Caco-2 (cell line): ENCODE data around the gene NANP. TPM values are rescaled to one million over a fixed set of nuclear protein-coding genes. Genes with fewer than 3 reads are reported as not detected.
A peak's percentile ranks its signal among the peaks of the same experiment; 100 is the strongest.

Source experiments
- BruUV-seq: library from RNA; stranded (reverse); fragments of 400-500 nt; replicated peaks from 2 replicates; lab custom pipeline; 2021; lab: Mats Ljungman, UMichigan
- CTCF ChIA-PET: fragments of 300-600 bp; sonication (Branson Sonifier 250); formaldehyde crosslinking; loops from one replicate; lab custom pipeline; 2022; ENCODE audit warnings: antibody characterized with exemption; lab: Charles Lee
- POLR2A ChIA-PET: fragments of 300-600 bp; sonication (Branson Sonifier 250); formaldehyde crosslinking; loops from one replicate; lab custom pipeline; 2022; ENCODE audit warnings: antibody characterized with exemption; lab: Charles Lee
- DNase-seq, 2 experiments: peaks; one replicate each; pipeline versions ENCODE4 v3.0.0 to v3.0.0-alpha.2; 2020 to 2022
- H3K27me3 ChIP-seq: replicated peaks from 2 replicates; pipeline ENCODE4 v1.6.0; 2011; ENCODE audit warnings: low read length; ENCODE audit not compliant: control insufficient read depth, insufficient read depth
- H3K36me3 ChIP-seq: 2 replicates; pipeline ENCODE4 v1.5.1; 2011; ENCODE audit warnings: low read length; ENCODE audit not compliant: control insufficient read depth, insufficient read depth
- H3K4me1 ChIP-seq: fragments of 250-450 bp; sonication (Bioruptor Pico); 2 replicates; pipeline ENCODE4 v1.5.1; 2020; ENCODE audit warnings: mild to moderate bottlenecking
- H3K4me3 ChIP-seq: 2 replicates; pipeline ENCODE4 v1.5.1; 2011; ENCODE audit warnings: low read depth, mild to moderate bottlenecking, control low read depth, low read length
- H3K9me3 ChIP-seq: fragments of 250-450 bp; sonication (Bioruptor Pico); 2 replicates; pipeline ENCODE4 v1.5.1; 2020; ENCODE audit warnings: mild to moderate bottlenecking, moderate library complexity
- H3K27ac Mint-ChIP-seq: one replicate; pipeline ENCODE4 v1.8.0; 2022; ENCODE audit warnings: mixed read lengths; ENCODE audit not compliant: unreplicated experiment
- H3K27me3 Mint-ChIP-seq: one replicate; pipeline ENCODE4 v1.8.0; 2022; ENCODE audit warnings: mixed read lengths; ENCODE audit not compliant: insufficient read depth, unreplicated experiment
- H3K36me3 Mint-ChIP-seq: one replicate; pipeline ENCODE4 v1.8.0; 2022; ENCODE audit warnings: mild to moderate bottlenecking, mixed read lengths; ENCODE audit not compliant: insufficient read depth, unreplicated experiment
- H3K4me1 Mint-ChIP-seq: one replicate; pipeline ENCODE4 v1.8.0; 2022; ENCODE audit warnings: low read depth, mixed read lengths; ENCODE audit not compliant: unreplicated experiment
- H3K4me3 Mint-ChIP-seq: one replicate; pipeline ENCODE4 v1.8.0; 2022; ENCODE audit warnings: mild to moderate bottlenecking, moderate library complexity, mixed read lengths; ENCODE audit not compliant: unreplicated experiment
- H3K9me3 Mint-ChIP-seq: one replicate; pipeline ENCODE4 v1.8.0; 2022; ENCODE audit warnings: mixed read lengths; ENCODE audit not compliant: unreplicated experiment
- intact Hi-C: fragments of 100-400 bp; cut with micrococcal nuclease; formaldehyde crosslinking; loops from one replicate; pipeline ENCODE4 v1.10.0; 2022; ENCODE audit not compliant: unreplicated experiment
- total RNA-seq: library from RNA; stranded (reverse); gene quantifications from 2 replicates; pipeline ENCODE4 v1.2.3, GENCODE V29; 2022
- TF ChIP-seq, protein P1 (sequence below), 2 experiments: fragments of 200-600 bp in 1 of 2; IDR thresholded peaks; 1 replicate in 1 of 2; 2 replicates in 1 of 2; pipeline versions ENCODE4 v1.5.1 to v1.8.0; 2011 to 2022; ENCODE audit warnings: antibody characterized with exemption in 1 of 2, control low read depth in 1 of 2, inconsistent platforms in 1 of 2, low read depth in 1 of 2, low read length in 1 of 2, mild to moderate bottlenecking in 1 of 2, moderate library complexity in 1 of 2; ENCODE audit not compliant: insufficient read depth in 1 of 2, severe bottlenecking in 1 of 2, unreplicated experiment in 1 of 2

Gene NANP
- total RNA-seq, 1 experiment from 2014 or later, result 10.1 TPM

- TF ChIP-seq, protein P1, sequence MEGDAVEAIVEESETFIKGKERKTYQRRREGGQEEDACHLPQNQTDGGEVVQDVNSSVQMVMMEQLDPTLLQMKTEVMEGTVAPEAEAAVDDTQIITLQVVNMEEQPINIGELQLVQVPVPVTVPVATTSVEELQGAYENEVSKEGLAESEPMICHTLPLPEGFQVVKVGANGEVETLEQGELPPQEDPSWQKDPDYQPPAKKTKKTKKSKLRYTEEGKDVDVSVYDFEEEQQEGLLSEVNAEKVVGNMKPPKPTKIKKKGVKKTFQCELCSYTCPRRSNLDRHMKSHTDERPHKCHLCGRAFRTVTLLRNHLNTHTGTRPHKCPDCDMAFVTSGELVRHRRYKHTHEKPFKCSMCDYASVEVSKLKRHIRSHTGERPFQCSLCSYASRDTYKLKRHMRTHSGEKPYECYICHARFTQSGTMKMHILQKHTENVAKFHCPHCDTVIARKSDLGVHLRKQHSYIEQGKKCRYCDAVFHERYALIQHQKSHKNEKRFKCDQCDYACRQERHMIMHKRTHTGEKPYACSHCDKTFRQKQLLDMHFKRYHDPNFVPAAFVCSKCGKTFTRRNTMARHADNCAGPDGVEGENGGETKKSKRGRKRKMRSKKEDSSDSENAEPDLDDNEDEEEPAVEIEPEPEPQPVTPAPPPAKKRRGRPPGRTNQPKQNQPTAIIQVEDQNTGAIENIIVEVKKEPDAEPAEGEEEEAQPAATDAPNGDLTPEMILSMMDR (IDR thresholded peaks at IDR 0.05; ENCODE audit: insufficient read depth in 1 of 2, low read depth in 1 of 2, low read length in 1 of 2, severe bottlenecking in 1 of 2, unreplicated experiment in 1 of 2), result no peak
- ChIA-PET CTCF (interaction anchor here (0.6 to 1.5 kb wide), 4 partner anchors 33 to 104 kb away, joined by 3 to 7 read pairs (median 4); no protein-coding TSS in a partner anchor), POLR2A (no interaction called here)
- Histone ChIP-seq H3K36me3 (no peaks in the 10 kb centered on the region; the same call in 1 of the 2 replicates), H3K4me1 (peaks cover 9% of the 10 kb centered on the region; the same call in 1 of the 2 replicates), H3K9me3 (no peaks in the 10 kb centered on the region), H3K27me3 (no peaks in the 10 kb centered on the region), H3K4me3 (no peak overlapping the region)
- Mint-ChIP-seq H3K4me3 (no peak overlapping the region), H3K36me3 (peaks cover 6% of the 10 kb centered on the region), H3K27me3 (no peaks in the 10 kb centered on the region), H3K9me3 (no peaks in the 10 kb centered on the region), H3K27ac (no peak overlapping the region), H3K4me1 (peaks cover 7% of the 10 kb centered on the region)
- BruUV-seq, result no TSS peak
- peak in 1 of 2 experiments; percentile 3 for DNase-seq
- intact Hi-C loops, result loop anchor here (1.0 to 10.0 kb wide), 4 partner anchors 103 to 279 kb away; no protein-coding TSS in a partner anchor
These were observed 50.2 kb downstream of the NANP start for GRCh38 chr20:25573288-25574251.

DNA sequence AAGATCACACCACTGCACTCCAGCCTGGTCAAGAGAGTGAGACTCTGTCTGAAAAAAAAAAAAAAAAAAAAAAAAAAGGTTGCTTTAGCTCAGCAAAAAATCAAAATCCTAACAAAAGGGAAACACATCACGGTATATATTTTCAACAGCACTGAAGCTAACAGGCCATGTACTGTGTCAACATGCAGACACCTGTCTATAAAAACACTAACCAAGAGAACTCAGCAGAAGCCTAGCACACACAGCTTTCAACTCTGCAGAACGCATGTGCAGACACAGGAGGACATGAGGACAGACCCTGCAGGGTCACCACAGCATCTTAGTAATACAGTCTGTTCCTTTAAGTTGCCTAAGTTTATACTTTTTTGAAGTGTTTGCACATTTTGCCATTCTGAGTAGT, 52.0 kb downstream of the NANP start:
- intact Hi-C loops, result loop anchor here (2.0 to 10.0 kb wide), 3 partner anchors 21 to 277 kb away; no protein-coding TSS in a partner anchor
- Histone ChIP-seq H3K4me1 (peaks cover 9% of the 10 kb centered on the region; the same call in 1 of the 2 replicates), H3K27me3 (no peaks in the 10 kb centered on the region), H3K9me3 (no peaks in the 10 kb centered on the region), H3K4me3 (no peak overlapping the region), H3K36me3 (no peaks in the 10 kb centered on the region; the same call in 1 of the 2 replicates)
- no TSS peak for BruUV-seq
- Mint-ChIP-seq H3K27me3 (no peaks in the 10 kb centered on the region), H3K4me3 (no peak overlapping the region), H3K36me3 (peaks cover 6% of the 10 kb centered on the region), H3K4me1 (peaks cover 7% of the 10 kb centered on the region), H3K27ac (no peak overlapping the region), H3K9me3 (no peaks in the 10 kb centered on the region)
- ChIA-PET CTCF (no interaction called here), POLR2A (interaction anchor here (0.6 kb wide), 3 partner anchors 20 to 38 kb away, joined by 3 to 7 read pairs (median 4); no protein-coding TSS in a partner anchor)
- TF ChIP-seq, protein P1 (IDR thresholded peaks at IDR 0.05; ENCODE audit: insufficient read depth in 1 of 2, low read depth in 1 of 2, low read length in 1 of 2, severe bottlenecking in 1 of 2, unreplicated experiment in 1 of 2), result no peak
- peak in 1 of 2 experiments; percentile 9 for DNase-seq

DNA sequence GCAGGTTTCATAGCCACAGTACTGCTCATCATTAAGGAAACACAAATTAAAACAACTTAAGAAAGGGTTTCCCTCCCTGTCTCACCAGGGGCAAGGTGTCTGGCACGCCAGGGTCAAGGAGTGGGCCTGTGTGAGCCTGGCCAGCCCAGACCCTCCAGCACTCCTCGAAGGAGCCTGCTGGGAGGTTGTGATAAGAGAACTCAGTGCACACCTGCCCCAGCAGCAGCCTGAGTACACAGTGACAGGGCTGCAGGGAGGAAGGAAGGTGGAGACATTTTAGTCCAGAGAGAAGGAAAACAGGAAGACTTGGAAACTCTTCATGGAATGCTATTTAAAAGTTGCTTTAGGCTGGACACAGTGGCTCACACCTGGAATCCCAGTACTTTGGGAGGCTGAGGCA, 52.6 kb downstream of the NANP start:
- Histone ChIP-seq H3K36me3 (no peaks in the 10 kb centered on the region; the same call in 1 of the 2 replicates), H3K27me3 (no peaks in the 10 kb centered on the region), H3K9me3 (no peaks in the 10 kb centered on the region), H3K4me3 (no peak overlapping the region), H3K4me1 (peaks cover 9% of the 10 kb centered on the region; the same call in 1 of the 2 replicates)
- Mint-ChIP-seq H3K9me3 (no peaks in the 10 kb centered on the region), H3K4me3 (no peak overlapping the region), H3K36me3 (peaks cover 6% of the 10 kb centered on the region), H3K27me3 (no peaks in the 10 kb centered on the region), H3K27ac (no peak overlapping the region), H3K4me1 (peaks cover 7% of the 10 kb centered on the region)
- no TSS peak for BruUV-seq
- ChIA-PET CTCF (no interaction called here), POLR2A (no interaction called here)
- TF ChIP-seq, protein P1 (IDR thresholded peaks at IDR 0.05; ENCODE audit: insufficient read depth in 1 of 2, low read depth in 1 of 2, low read length in 1 of 2, severe bottlenecking in 1 of 2, unreplicated experiment in 1 of 2), result no peak
- intact Hi-C loops, result loop anchor here (2.0 to 10.0 kb wide), 3 partner anchors 20 to 276 kb away; no protein-coding TSS in a partner anchor
- DNase-seq, result peak in 1 of 2 experiments; percentile 32
